Measurements from ENCODE around the gene NCAM1.

GRCh38 chr11:112968941-112969713 is 7.9 kb downstream of the NCAM1 start:
- TF ChIP-seq ELK1 (CRISPR knock-in tag; IDR thresholded peaks at IDR 0.05), result no peak
- no peak for TF ChIP-seq SPI1 (IDR thresholded peaks at IDR 0.05; ENCODE audit: borderline replicate concordance, low read depth, low read length)
- TF ChIP-seq NCOA1 (IDR thresholded peaks at IDR 0.05; ENCODE audit: low read depth), result no peak
- no peak for TF ChIP-seq ZNF551 (CRISPR knock-in tag; IDR thresholded peaks at IDR 0.05)
- no peak for TF ChIP-seq RNF2 (IDR thresholded peaks at IDR 0.05)
- TF ChIP-seq SIN3A (IDR thresholded peaks at IDR 0.05; ENCODE audit: borderline replicate concordance in 2 of 2, control insufficient read depth in 1 of 2, low read depth in 2 of 2, low read length in 2 of 2), result no peak
- TF ChIP-seq SP1 (CRISPR knock-in tag; IDR thresholded peaks at IDR 0.05), result no peak
- no peak for TF ChIP-seq CBX5 (IDR thresholded peaks at IDR 0.05; ENCODE audit: borderline replicate concordance, low read depth)
- TF ChIP-seq SETDB1 (IDR thresholded peaks at IDR 0.05; ENCODE audit: low read length), result no peak
- TF ChIP-seq HMGXB4 (CRISPR knock-in tag; IDR thresholded peaks at IDR 0.05), result no peak
- no peak for TF ChIP-seq NEUROD1 (IDR thresholded peaks at IDR 0.05; ENCODE audit: borderline replicate concordance, low read depth, low read length, partially characterized antibody)

Measured in K562 (cell line).